Activated naive CD8-positive, alpha-beta T cell treated with anti-CD3 and anti-CD28 coated beads, Interleukin-2, amount 50 U/mL, for 24 hours (primary cell): Measurements from ENCODE around the gene TRAF1.

ENCODE experiments used
- ATAC-seq: fragments of 150-1000 bp; cut with Tn5 transposase; one replicate; pipeline ENCODE4 v1.10.0; 2021
- DNase-seq: peaks from one replicate; pipeline ENCODE4 v3.0.0; 2021
- H3K27ac Mint-ChIP-seq: one replicate; pipeline ENCODE4 v1.8.0; 2021; ENCODE audit warnings: mild to moderate bottlenecking, mixed read lengths
- H3K27me3 Mint-ChIP-seq: one replicate; pipeline ENCODE4 v1.8.0; 2021; ENCODE audit warnings: mixed read lengths
- H3K36me3 Mint-ChIP-seq: one replicate; pipeline ENCODE4 v1.8.0; 2021; ENCODE audit warnings: low read depth, mixed read lengths
- H3K4me1 Mint-ChIP-seq: one replicate; pipeline ENCODE4 v1.8.0; 2021; ENCODE audit warnings: mixed read lengths
- H3K4me3 Mint-ChIP-seq: one replicate; pipeline ENCODE4 v1.8.0; 2021; ENCODE audit warnings: mild to moderate bottlenecking, moderate library complexity, mixed read lengths
- H3K9me3 Mint-ChIP-seq: one replicate; pipeline ENCODE4 v1.8.0; 2021; ENCODE audit warnings: mixed read lengths

TRAF1 gene

DNA sequence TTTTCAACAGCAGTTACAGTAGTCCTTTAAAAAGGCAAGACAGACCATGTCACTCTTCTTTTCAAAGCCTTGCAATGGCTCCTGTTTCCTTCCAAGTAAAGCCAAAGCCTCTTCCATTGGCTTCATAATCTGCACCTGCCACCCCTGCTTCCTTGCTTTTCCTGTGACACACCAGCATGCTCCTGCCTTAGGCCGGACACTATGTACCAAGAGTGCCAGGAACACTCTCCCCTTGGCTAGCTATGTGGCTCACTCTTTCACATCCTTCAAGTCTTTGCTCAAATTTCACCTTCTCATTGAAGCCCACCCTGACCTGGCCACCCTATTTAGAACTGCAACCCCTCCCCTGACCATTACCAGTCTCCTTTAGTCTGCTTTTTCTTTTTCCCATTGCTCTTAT is 22.2 kb upstream of the TRAF1 start:
- Mint-ChIP-seq H3K36me3 (no peaks in the 10 kb centered on the region), H3K27me3 (no peaks in the 10 kb centered on the region), H3K27ac (no peak overlapping the region), H3K4me1 (peaks cover 4% of the 10 kb centered on the region), H3K9me3 (no peaks in the 10 kb centered on the region), H3K4me3 (no peak overlapping the region)
- DNase-seq = no peak
- no peak for ATAC-seq

- no peak overlapping the region for H3K27ac Mint-ChIP-seq
- peaks cover 4% of the 10 kb centered on the region for H3K4me1 Mint-ChIP-seq
- no peak for DNase-seq
- no peak for ATAC-seq
- no peaks in the 10 kb centered on the region for H3K27me3 Mint-ChIP-seq
- H3K4me3 Mint-ChIP-seq = no peak overlapping the region
- H3K36me3 Mint-ChIP-seq = no peaks in the 10 kb centered on the region
- no peaks in the 10 kb centered on the region for H3K9me3 Mint-ChIP-seq
Observed at GRCh38 chr9:120947222-120947621, 20.6 kb upstream of the TRAF1 start.

GRCh38 chr9:120946259-120946658 is 19.7 kb upstream of the TRAF1 start:
- Mint-ChIP-seq H3K36me3 (no peaks in the 10 kb centered on the region), H3K4me3 (no peak overlapping the region), H3K27me3 (no peaks in the 10 kb centered on the region), H3K4me1 (peaks cover 4% of the 10 kb centered on the region), H3K27ac (peak overlapping the region; percentile 15), H3K9me3 (no peaks in the 10 kb centered on the region)
- DNase-seq (no peak), ATAC-seq (no peak)

GRCh38 chr9:120944948-120945347 is 18.4 kb upstream of the TRAF1 start:
- no peak overlapping the region for H3K4me3 Mint-ChIP-seq
- no peaks in the 10 kb centered on the region for H3K27me3 Mint-ChIP-seq
- no peaks in the 10 kb centered on the region for H3K36me3 Mint-ChIP-seq

GRCh38 chr9:120944434-120944843 is 17.8 kb upstream of the TRAF1 start:
- no peak for ATAC-seq
- H3K27ac Mint-ChIP-seq = no peak overlapping the region

More at GRCh38 chr9:120944948-120945347, 18.4 kb upstream of the TRAF1 start:
- Mint-ChIP-seq H3K27ac (no peak overlapping the region), H3K4me1 (peaks cover 4% of the 10 kb centered on the region), H3K9me3 (no peaks in the 10 kb centered on the region)
- no peak for ATAC-seq
- no peak for DNase-seq

DNA sequence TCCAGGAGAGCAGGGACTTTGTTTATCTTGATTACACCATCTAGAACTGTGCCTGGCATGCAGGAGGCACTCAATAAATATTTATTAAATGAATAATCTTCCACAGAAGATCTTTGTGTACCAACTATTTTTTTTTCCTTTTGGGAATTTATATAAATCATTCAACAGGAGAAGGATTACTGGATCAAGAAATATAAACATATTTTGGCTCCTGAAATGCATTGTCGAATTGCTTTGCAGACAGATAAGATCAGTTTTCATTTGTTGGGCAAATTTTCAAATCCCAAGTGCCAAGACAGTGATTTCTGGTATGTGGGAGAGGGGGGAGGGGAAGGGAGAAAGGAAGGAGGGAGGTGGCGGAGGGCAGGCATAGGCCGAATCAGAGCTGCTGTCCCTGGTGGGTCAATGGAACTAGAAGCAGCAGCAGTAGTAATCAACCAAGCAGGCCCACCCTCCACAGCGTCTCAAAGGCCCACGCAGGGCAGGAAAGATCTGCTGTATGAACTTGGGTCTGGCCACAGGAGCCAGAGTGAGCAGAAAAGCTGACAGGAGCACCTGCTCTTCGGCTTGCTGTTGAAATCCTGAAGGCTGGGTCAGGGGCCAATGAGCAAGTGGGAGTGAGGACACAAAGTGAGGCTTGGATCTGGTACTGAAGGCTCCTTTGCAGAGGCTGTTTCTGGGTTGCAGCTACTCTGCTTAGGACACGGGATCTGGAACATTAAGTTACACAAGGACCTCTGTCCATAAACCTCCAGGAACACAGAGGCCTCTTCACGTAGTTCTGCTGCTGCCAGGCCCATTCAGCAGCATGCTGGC is 15.8 kb upstream of the TRAF1 start:
- DNase-seq (no peak), ATAC-seq (no peak)
- Mint-ChIP-seq H3K9me3 (no peaks in the 10 kb centered on the region), H3K4me3 (no peak overlapping the region), H3K27me3 (no peaks in the 10 kb centered on the region), H3K36me3 (no peaks in the 10 kb centered on the region), H3K27ac (no peak overlapping the region), H3K4me1 (peaks cover 8% of the 10 kb centered on the region)

More at GRCh38 chr9:120944434-120944843, 17.8 kb upstream of the TRAF1 start:
- Mint-ChIP-seq H3K4me3 (no peak overlapping the region), H3K9me3 (no peaks in the 10 kb centered on the region), H3K4me1 (peaks cover 4% of the 10 kb centered on the region), H3K36me3 (no peaks in the 10 kb centered on the region), H3K27me3 (no peaks in the 10 kb centered on the region)
- DNase-seq = no peak

DNA sequence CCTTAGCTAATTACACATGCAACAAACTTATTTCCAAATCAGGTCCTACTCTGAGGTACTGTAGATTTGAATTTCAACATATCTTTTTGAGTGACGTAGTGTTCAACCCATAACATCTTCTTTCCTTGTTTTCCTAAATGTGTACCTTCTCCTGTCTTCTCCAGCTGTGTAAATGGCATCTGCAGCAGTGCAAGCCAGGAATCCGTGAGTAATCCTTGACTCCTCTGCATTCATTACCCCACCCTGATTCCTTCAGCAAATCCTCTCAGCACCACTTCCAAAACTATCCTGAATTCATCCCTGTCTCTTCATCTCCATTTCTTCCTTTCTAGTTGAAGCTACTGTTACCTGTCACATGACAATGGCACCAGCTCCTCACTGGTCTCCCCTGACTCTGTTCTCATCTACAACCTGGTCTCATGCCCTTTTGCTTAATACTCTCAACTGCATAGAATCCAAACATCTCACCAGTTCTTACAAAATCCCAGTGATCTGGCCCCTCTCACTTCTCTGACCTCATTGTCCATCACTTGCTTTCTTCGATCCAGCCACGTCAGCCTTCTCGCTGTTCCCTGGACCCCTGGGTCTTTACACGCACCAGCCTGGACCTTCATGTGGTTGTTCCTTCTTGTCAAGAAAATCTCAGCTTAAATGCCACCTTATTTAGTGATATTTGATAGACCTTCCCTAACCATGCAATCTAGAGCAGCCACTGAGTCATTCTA is 14.6 kb upstream of the TRAF1 start:
- Mint-ChIP-seq H3K27me3 (no peaks in the 10 kb centered on the region), H3K36me3 (no peaks in the 10 kb centered on the region), H3K4me1 (peaks cover 20% of the 10 kb centered on the region), H3K9me3 (no peaks in the 10 kb centered on the region), H3K4me3 (no peak overlapping the region), H3K27ac (no peak overlapping the region)
- ATAC-seq (no peak), DNase-seq (no peak)

GRCh38 chr9:120940573-120940972 is 14.0 kb upstream of the TRAF1 start:
- Mint-ChIP-seq H3K4me1 (peaks cover 26% of the 10 kb centered on the region), H3K4me3 (no peak overlapping the region), H3K27me3 (no peaks in the 10 kb centered on the region), H3K27ac (no peak overlapping the region), H3K36me3 (no peaks in the 10 kb centered on the region), H3K9me3 (no peaks in the 10 kb centered on the region)
- ATAC-seq (no peak), DNase-seq (no peak)

GRCh38 chr9:120938851-120939250 is 12.3 kb upstream of the TRAF1 start:
- Mint-ChIP-seq H3K9me3 (no peaks in the 10 kb centered on the region), H3K4me3 (no peak overlapping the region), H3K36me3 (no peaks in the 10 kb centered on the region), H3K27ac (no peak overlapping the region), H3K4me1 (peaks cover 40% of the 10 kb centered on the region), H3K27me3 (no peaks in the 10 kb centered on the region)
- no peak for ATAC-seq
- DNase-seq = no peak

DNA sequence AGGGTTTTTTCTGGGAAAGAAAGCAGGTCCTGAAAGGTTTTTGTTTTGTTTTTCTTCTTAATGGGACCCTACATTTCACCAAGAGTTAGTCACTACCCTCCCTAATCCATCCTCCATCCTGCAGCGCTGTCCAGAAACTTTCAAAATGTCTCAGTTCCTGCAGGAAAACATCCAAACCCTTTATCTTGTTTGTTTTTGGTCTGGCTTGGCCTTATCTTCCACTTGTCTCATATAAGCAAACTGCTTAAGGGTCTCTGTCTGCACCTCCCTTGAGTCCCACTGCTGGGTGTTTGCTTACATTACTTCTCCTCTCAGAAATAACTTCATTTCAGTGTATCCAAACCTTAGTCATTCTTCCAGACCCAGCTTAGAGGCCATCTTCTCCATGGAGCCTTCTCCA is 11.0 kb upstream of the TRAF1 start:
- Mint-ChIP-seq H3K4me1 (peaks cover 52% of the 10 kb centered on the region), H3K27me3 (no peaks in the 10 kb centered on the region), H3K27ac (peak overlapping the region; percentile 63), H3K36me3 (no peaks in the 10 kb centered on the region), H3K9me3 (no peaks in the 10 kb centered on the region), H3K4me3 (no peak overlapping the region)
- DNase-seq (no peak), ATAC-seq (no peak)

DNA sequence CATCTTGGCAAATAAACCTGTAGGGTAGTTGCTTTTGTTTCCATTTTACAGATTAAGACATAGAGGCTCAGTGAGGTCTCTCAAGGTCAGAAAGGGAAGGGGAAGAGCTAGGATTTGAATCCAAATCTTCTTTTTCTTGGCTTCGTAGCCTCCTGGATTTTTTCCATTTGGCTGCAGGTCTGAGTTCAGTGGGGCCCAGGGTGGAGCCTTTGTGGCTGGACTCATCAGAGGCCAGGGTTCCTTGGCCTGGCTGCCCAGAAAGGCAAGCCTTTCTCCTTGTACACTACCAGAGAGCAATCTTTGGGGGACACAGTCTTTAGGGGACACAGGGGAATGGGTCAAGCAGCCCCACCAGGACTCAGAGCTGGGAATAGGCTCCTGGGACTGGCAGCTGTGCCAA is 10.5 kb upstream of the TRAF1 start:
- Mint-ChIP-seq H3K36me3 (no peaks in the 10 kb centered on the region), H3K27ac (peak overlapping the region; percentile 100), H3K4me1 (peaks cover 57% of the 10 kb centered on the region), H3K9me3 (no peaks in the 10 kb centered on the region), H3K27me3 (no peaks in the 10 kb centered on the region), H3K4me3 (no peak overlapping the region)
- no peak for DNase-seq
- ATAC-seq = no peak

GRCh38 chr9:120936764-120937122 is 10.1 kb upstream of the TRAF1 start:
- no peak for DNase-seq
- H3K36me3 Mint-ChIP-seq = no peaks in the 10 kb centered on the region
- peaks cover 61% of the 10 kb centered on the region for H3K4me1 Mint-ChIP-seq
- no peaks in the 10 kb centered on the region for H3K27me3 Mint-ChIP-seq
- H3K27ac Mint-ChIP-seq = peak overlapping the region; percentile 100
- no peak for ATAC-seq
- H3K9me3 Mint-ChIP-seq = no peaks in the 10 kb centered on the region
- H3K4me3 Mint-ChIP-seq = peak overlapping the region; percentile 74

GRCh38 chr9:120936011-120936763 is 9.6 kb upstream of the TRAF1 start:
- Mint-ChIP-seq H3K36me3 (no peaks in the 10 kb centered on the region), H3K9me3 (no peaks in the 10 kb centered on the region), H3K4me3 (peak overlapping the region; percentile 74), H3K27me3 (no peaks in the 10 kb centered on the region), H3K4me1 (peaks cover 66% of the 10 kb centered on the region), H3K27ac (peak overlapping the region; percentile 100)
- DNase-seq (peak; percentile 97), ATAC-seq (peak; percentile 76)

DNA sequence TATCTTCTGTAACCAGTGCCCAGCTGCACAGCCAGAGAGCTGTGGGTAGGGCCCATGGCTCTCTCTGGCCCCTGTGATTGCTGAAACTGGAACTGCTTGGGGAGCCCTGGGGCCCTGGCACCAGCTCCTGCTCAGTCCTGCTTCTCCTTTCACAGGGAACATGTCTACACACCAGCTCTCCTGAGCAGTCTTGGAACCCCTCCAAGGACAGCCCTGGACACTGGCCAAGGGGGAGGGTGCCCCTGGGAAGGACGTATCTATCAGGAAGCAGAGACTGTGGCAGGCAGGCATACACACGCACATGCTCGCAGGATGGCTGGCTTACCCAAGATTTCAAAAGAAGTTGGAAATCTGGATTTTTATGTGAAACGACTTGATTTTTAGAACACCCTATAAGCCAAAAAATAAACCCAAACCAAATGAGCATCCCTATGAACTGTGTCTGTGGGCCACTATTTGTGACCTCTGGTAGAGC is 8.8 kb upstream of the TRAF1 start:
- H3K36me3 Mint-ChIP-seq = peaks cover 3% of the 10 kb centered on the region
- no peaks in the 10 kb centered on the region for H3K9me3 Mint-ChIP-seq
- H3K27me3 Mint-ChIP-seq = no peaks in the 10 kb centered on the region
- H3K4me3 Mint-ChIP-seq = peak overlapping the region; percentile 74
- DNase-seq (no peak), ATAC-seq (no peak)
- H3K27ac Mint-ChIP-seq = peak overlapping the region; percentile 100
- H3K4me1 Mint-ChIP-seq = peaks cover 73% of the 10 kb centered on the region
